Measurements from ENCODE around the gene LACTB.

LACTB gene

DNA sequence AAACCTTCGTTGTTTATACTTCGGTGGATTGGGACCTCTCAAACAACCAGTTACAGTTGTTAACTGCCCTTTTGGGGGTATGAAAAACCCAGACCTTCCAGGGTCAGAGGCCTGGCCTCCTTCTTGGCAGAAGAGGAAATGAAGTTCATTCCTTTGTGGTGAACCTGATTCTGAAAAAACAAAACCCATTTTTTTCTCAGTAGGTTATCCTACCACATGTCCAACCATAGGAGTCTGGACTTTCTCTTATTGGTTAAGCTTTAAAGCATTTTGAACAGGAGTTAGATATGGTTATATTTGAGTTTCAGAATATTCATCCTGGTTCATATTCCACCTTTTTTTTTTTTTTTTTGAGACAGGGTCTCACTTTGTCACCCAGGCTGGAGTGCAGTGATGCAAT, 7.2 kb upstream of the LACTB start:
- CTCF ChIA-PET = interaction anchor here (0.6 to 0.7 kb wide), 3 partner anchors 18 to 675 kb away, joined by 3 to 4 read pairs (median 3); no protein-coding TSS in a partner anchor
- no peak for DNase-seq (ENCODE audit: extremely low spot score)
- POLR2A ChIA-PET = interaction anchor here (1.0 kb wide), 1 partner anchor 40 kb away, joined by 4 read pairs; no protein-coding TSS in a partner anchor
- no peak for TF ChIP-seq NFRKB (IDR thresholded peaks at IDR 0.05)
- TF ChIP-seq ZNF384 (IDR thresholded peaks at IDR 0.05) = no peak
- no peak for TF ChIP-seq ELF4 (IDR thresholded peaks at IDR 0.05)
- no peak for TF ChIP-seq FOXM1 (IDR thresholded peaks at IDR 0.05; ENCODE audit: borderline replicate concordance)

DNA sequence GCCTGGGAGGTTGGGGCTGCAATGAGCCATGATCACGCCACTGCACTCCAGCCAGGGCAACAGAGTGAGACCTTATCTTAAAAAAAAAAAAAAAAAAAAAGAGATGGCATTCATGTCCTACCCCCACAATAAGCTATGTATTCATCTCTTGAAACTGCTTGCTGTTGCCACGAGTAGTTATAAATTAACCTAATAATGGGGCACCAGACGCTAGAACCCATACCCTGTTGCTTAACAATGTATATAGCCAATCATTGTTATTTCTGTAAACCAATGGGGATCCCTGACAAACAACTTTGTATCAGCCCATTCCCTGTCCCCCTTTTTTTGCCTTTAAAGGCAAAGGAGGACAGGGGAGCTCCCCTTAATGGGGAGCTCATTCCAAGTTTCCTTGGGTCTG, 2.8 kb upstream of the LACTB start:
- no peak for DNase-seq (ENCODE audit: extremely low spot score)
- ChIA-PET CTCF (interaction anchor here (0.9 kb wide), 1 partner anchor 9 kb away, joined by 3 read pairs; no protein-coding TSS in a partner anchor), POLR2A (no interaction called here)
- no peak for TF ChIP-seq FOXK2 (IDR thresholded peaks at IDR 0.05)
- no peak for TF ChIP-seq ELF4 (IDR thresholded peaks at IDR 0.05)
- TF ChIP-seq CTBP1 (IDR thresholded peaks at IDR 0.05; ENCODE audit: borderline replicate concordance) = no peak
- no peak for TF ChIP-seq FOXA1 (IDR thresholded peaks at IDR 0.05)
- TF ChIP-seq BHLHE40 (IDR thresholded peaks at IDR 0.05; ENCODE audit: borderline replicate concordance) = no peak
- TF ChIP-seq L3MBTL2 (conservative IDR thresholded peaks at IDR 0.05) = no peak
- no peak for TF ChIP-seq SP1 (IDR thresholded peaks at IDR 0.05)
- TF ChIP-seq ZNF384 (IDR thresholded peaks at IDR 0.05) = no peak

DNA sequence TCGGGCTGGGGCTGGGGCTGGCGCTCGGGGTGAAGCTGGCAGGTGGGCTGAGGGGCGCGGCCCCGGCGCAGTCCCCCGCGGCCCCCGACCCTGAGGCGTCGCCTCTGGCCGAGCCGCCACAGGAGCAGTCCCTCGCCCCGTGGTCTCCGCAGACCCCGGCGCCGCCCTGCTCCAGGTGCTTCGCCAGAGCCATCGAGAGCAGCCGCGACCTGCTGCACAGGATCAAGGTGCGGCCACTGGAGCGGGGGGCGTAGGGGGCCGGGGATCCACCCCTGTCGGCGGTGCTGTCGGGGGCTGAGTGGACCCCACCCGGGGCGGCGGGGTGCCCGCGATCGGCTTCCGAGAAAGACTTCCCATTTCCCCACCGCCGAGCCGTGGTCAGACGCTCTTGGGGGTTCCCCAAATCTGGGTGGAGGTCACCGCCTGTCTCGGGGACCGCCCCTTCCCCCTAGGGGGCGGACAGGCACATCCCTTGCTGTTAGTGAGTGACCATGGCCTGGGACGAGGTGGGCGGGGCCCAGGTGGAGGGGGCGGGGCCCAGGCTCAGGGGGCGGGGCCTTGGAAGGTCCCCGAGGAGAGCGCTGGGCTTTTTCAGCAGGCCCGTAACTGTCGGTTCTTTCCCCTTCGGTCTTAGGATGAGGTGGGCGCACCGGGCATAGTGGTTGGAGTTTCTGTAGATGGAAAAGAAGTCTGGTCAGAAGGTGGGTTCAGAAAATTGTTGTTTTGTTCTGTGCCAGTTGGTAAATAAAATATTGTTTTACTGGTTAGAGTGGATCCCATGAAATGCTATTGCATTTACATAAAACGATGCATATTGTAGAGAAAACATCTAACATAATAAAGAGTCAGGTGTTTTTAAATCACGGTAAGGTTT, 578 bp downstream of the LACTB start:
- CTCF ChIA-PET = no interaction called here
- POLR2A ChIA-PET = no interaction called here
- TF ChIP-seq NFRKB (IDR thresholded peaks at IDR 0.05) = no peak
- TF ChIP-seq FOXK2 (IDR thresholded peaks at IDR 0.05) = no peak
- no peak for TF ChIP-seq CTBP1 (IDR thresholded peaks at IDR 0.05; ENCODE audit: borderline replicate concordance)
- TF ChIP-seq SUZ12 (IDR thresholded peaks at IDR 0.05) = no peak
- TF ChIP-seq BHLHE40 (IDR thresholded peaks at IDR 0.05; ENCODE audit: borderline replicate concordance) = no peak
- TF ChIP-seq, protein P1, sequence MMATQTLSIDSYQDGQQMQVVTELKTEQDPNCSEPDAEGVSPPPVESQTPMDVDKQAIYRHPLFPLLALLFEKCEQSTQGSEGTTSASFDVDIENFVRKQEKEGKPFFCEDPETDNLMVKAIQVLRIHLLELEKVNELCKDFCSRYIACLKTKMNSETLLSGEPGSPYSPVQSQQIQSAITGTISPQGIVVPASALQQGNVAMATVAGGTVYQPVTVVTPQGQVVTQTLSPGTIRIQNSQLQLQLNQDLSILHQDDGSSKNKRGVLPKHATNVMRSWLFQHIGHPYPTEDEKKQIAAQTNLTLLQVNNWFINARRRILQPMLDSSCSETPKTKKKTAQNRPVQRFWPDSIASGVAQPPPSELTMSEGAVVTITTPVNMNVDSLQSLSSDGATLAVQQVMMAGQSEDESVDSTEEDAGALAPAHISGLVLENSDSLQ (IDR thresholded peaks at IDR 0.05) = no peak
- no peak for TF ChIP-seq SP1 (IDR thresholded peaks at IDR 0.05)
- peak; percentile 83 for DNase-seq (ENCODE audit: extremely low spot score)

DNA sequence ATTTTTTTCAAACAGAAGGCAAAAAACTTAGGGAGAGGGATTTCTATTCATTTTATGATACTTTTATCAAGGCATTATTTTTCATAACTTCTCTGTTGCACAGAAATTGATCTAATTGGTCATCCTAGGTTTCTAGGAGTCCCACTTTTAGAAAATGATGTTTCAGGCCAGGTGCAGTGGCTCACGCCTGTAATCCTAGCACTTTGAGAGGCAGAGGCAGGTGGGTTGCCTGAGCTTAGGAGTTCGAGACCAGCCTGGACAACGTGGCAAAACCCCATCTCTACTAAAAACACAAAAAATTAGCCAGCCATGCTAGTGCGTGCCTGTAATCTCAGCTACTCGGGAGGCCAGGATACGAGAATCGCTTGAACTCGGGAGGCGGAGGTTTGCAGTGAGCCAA, 2.8 kb downstream of the LACTB start:
- ChIA-PET CTCF (no interaction called here), POLR2A (no interaction called here)
- DNase-seq (ENCODE audit: extremely low spot score) = no peak
- TF ChIP-seq, protein P1 (IDR thresholded peaks at IDR 0.05) = no peak
- TF ChIP-seq TARDBP (IDR thresholded peaks at IDR 0.05) = no peak
- TF ChIP-seq SP1 (IDR thresholded peaks at IDR 0.05) = no peak
- no peak for TF ChIP-seq SUZ12 (IDR thresholded peaks at IDR 0.05)
- no peak for TF ChIP-seq NFRKB (IDR thresholded peaks at IDR 0.05)
- TF ChIP-seq FOXM1 (IDR thresholded peaks at IDR 0.05; ENCODE audit: borderline replicate concordance) = no peak
- TF ChIP-seq L3MBTL2 (conservative IDR thresholded peaks at IDR 0.05) = no peak
- TF ChIP-seq FOXA1 (IDR thresholded peaks at IDR 0.05) = no peak

DNA sequence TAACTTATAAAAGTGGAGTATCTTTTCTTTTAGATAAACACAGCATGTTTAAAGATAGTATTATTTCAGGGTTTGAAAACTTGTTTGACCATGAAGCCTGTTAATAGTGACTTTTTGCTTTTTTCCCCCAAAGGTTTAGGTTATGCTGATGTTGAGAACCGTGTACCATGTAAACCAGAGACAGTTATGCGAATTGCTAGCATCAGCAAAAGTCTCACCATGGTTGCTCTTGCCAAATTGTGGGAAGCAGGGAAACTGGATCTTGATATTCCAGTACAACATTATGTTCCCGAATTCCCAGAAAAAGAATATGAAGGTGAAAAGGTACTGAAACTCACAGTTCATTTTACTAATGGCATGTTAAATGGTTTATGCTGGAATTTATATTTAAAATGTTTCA, 5.1 kb downstream of the LACTB start:
- ChIA-PET CTCF (no interaction called here), POLR2A (no interaction called here)
- TF ChIP-seq SUZ12 (IDR thresholded peaks at IDR 0.05) = no peak
- DNase-seq (ENCODE audit: extremely low spot score) = no peak

DNA sequence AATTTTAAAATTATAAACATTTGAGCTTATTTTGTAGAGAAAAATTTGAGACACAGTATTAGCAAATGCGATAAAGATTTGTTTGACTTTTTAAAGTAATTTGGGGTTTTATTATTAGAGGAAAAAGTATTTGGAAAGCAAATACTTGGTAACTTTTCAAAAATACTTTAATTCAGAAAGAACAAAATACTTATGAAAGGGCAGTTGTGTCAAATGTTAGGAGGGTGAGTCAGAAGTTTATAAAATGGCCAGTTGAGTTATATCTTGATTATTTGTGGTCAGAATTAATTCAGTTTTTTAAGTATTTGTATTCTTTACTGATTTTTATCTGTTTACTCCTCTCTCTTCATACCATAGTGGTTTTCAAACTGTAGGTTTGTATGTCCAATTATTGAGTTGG, 12.1 kb downstream of the LACTB start:
- TF ChIP-seq HDGF (IDR thresholded peaks at IDR 0.05; ENCODE audit: borderline replicate concordance) (no peak), NFRKB (IDR thresholded peaks at IDR 0.05) (no peak), LEF1 (IDR thresholded peaks at IDR 0.05; ENCODE audit: borderline replicate concordance) (no peak), FOXA1 (IDR thresholded peaks at IDR 0.05) (no peak), CTBP1 (IDR thresholded peaks at IDR 0.05; ENCODE audit: borderline replicate concordance) (no peak), SUZ12 (IDR thresholded peaks at IDR 0.05) (no peak), SP1 (IDR thresholded peaks at IDR 0.05) (no peak), ARNT (IDR thresholded peaks at IDR 0.05) (no peak), ZNF384 (IDR thresholded peaks at IDR 0.05) (no peak), BHLHE40 (IDR thresholded peaks at IDR 0.05; ENCODE audit: borderline replicate concordance) (no peak), TARDBP (IDR thresholded peaks at IDR 0.05) (no peak), FOXK2 (IDR thresholded peaks at IDR 0.05) (no peak), L3MBTL2 (conservative IDR thresholded peaks at IDR 0.05) (no peak), ELF4 (IDR thresholded peaks at IDR 0.05) (no peak), FOXM1 (IDR thresholded peaks at IDR 0.05; ENCODE audit: borderline replicate concordance) (no peak)
- TF ChIP-seq, protein P1 (IDR thresholded peaks at IDR 0.05) = no peak
- no peak for DNase-seq (ENCODE audit: extremely low spot score)
- ChIA-PET POLR2A (interaction anchor here (3.3 kb wide), 1 partner anchor 23 kb away, joined by 8 read pairs; the partner anchor contains the start of gene RPS27L), CTCF (no interaction called here)
